ENCODE measurements around the gene SPTBN4. TPM values are rescaled to one million over a fixed set of nuclear protein-coding genes. Genes with fewer than 3 reads are reported as not detected.

SPTBN4 gene
- total RNA-seq, 2 donors from 2014 or later, result 1.8 to 6.3 TPM

DNA sequence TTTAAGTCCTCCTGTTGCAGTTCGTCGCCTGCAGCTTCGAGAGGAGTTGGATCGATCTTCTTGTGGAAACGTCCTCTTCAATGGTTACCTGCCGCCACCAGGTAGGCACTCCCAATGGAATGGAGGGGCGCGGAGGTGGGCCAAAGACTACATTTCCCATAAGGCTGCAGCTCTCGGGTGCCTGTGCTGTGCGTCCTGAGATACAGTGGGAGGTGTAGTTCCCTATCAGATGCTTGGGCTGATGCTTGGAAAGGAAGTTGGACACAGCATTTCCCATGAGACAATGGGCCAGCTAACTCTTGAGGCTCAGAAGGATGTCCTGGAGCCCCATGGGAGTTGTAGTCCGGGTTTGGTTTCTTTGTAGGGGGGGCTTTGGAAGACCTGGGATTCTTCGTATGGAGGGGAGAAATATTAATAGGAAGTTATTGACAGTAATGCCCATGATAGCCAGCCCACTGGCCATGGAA is 111.7 kb downstream of the SPTBN4 start:
- peaks cover 19% of the 10 kb centered on the region for H3K4me1 ChIP-seq
- WGBS, 2 donors, result 87 to 88% methylated on average over 12 of the region's 12 CpGs
- peaks cover 6 to 8% of the 10 kb centered on the region in 2 donors for H3K36me3 ChIP-seq (replicated peaks in 1 of 2; ENCODE audit: insufficient read depth in 1 of 2, low read depth in 2 of 2)
- no peaks in the 10 kb centered on the region for H3K9me3 ChIP-seq
- no peak overlapping the region for H3K4me3 ChIP-seq
- TF ChIP-seq POLR2A (IDR thresholded peaks at IDR 0.05) (no peak), CTCF (IDR thresholded peaks at IDR 0.05) (no peak)
- intact Hi-C loops (cut with DNase I), result no loop called here
- no peak overlapping the region for H3K27ac ChIP-seq
- no peaks in the 10 kb centered on the region for H3K27me3 ChIP-seq
- DNase-seq, result peak in 1 of 4 donors; percentile 46
- no peak for ATAC-seq

DNA sequence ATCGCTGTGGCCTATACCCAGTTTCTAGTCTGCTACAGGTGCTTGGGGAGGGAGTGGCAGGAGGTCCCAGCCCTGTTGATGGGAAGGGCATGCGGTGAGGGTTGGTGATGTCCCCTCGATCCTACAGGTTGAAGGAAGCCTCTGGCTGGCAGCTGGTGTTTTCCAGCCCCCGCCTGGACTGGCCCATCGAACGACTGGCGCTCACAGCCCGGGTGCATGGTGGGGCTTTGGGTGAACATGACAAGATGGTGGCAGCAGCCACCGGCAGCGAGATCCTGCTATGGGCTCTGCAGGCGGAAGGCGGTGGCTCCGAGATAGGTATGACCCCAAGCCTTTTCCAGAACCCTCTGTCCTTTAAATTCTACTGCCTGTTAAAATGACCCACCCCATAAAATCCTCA is 113.8 kb downstream of the SPTBN4 start:
- WGBS, 2 donors, result 92 to 98% methylated on average over 10 to 13 of the region's 13 CpGs
- H3K36me3 ChIP-seq (replicated peaks in 1 of 2; ENCODE audit: insufficient read depth in 1 of 2, low read depth in 2 of 2), result peaks cover 6 to 8% of the 10 kb centered on the region in 2 donors
- no peak overlapping the region for H3K4me3 ChIP-seq

GRCh38 chr19:40581531-40581930 is 114.7 kb downstream of the SPTBN4 start:
- DNase-seq (no peak), ATAC-seq (no peak)
- intact Hi-C loops (cut with DNase I), result no loop called here
- no peak overlapping the region for H3K27ac ChIP-seq
- no peak for TF ChIP-seq CTCF (IDR thresholded peaks at IDR 0.05)
- TF ChIP-seq POLR2A (IDR thresholded peaks at IDR 0.05), result no peak
- H3K4me3 ChIP-seq, result no peak overlapping the region
- H3K27me3 ChIP-seq, result no peaks in the 10 kb centered on the region
- 93 to 96% methylated on average over 5 of the region's 5 CpGs for WGBS, 2 donors
- H3K4me1 ChIP-seq, result peaks cover 13% of the 10 kb centered on the region
- no peaks in the 10 kb centered on the region for H3K9me3 ChIP-seq
- peaks cover 6 to 8% of the 10 kb centered on the region in 2 donors for H3K36me3 ChIP-seq (replicated peaks in 1 of 2; ENCODE audit: insufficient read depth in 1 of 2, low read depth in 2 of 2)

More for the DNA sequence above, 113.8 kb downstream of the SPTBN4 start:
- Histone ChIP-seq H3K4me1 (peaks cover 19% of the 10 kb centered on the region), H3K9me3 (no peaks in the 10 kb centered on the region), H3K27ac (no peak overlapping the region), H3K27me3 (no peaks in the 10 kb centered on the region)
- intact Hi-C loops (cut with DNase I), result no loop called here
- DNase-seq (no peak), ATAC-seq (no peak)
- TF ChIP-seq POLR2A (IDR thresholded peaks at IDR 0.05) (no peak), CTCF (IDR thresholded peaks at IDR 0.05) (no peak)

- H3K4me3 ChIP-seq, result no peak overlapping the region
- peaks cover 6 to 8% of the 10 kb centered on the region in 2 donors for H3K36me3 ChIP-seq (replicated peaks in 1 of 2; ENCODE audit: insufficient read depth in 1 of 2, low read depth in 2 of 2)
- no peaks in the 10 kb centered on the region for H3K27me3 ChIP-seq
- H3K4me1 ChIP-seq, result peaks cover 9% of the 10 kb centered on the region
- WGBS, 2 donors, result 75 to 97% methylated on average over 1 to 2 of the region's 2 CpGs
- no peak overlapping the region for H3K27ac ChIP-seq
- no peak for ATAC-seq
- intact Hi-C loops (cut with DNase I), result no loop called here
- no peak for DNase-seq
- H3K9me3 ChIP-seq, result no peaks in the 10 kb centered on the region
- no peak for TF ChIP-seq POLR2A (IDR thresholded peaks at IDR 0.05)
- TF ChIP-seq CTCF (IDR thresholded peaks at IDR 0.05), result no peak
These were observed 115.7 kb downstream of the SPTBN4 start for GRCh38 chr19:40582467-40582866.

DNA sequence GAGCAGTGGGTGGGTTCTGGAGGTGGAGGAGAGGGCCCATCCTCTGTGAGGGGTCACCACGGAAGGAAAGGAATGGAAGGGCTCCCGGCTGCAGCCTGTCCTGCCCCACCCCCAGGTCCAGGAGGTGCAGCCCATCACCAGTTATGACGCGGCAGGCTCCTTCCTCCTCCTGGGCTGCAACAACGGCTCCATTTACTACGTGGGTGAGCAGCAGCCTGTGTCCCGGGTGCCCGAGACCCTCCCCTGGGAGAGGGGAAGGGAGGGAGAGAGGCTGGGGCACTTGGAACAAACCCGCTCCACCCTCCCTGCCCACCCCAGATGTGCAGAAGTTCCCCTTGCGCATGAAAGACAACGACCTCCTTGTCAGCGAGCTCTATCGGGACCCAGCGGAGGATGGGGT is 116.5 kb downstream of the SPTBN4 start:
- Histone ChIP-seq H3K4me1 (peaks cover 2% of the 10 kb centered on the region), H3K4me3 (no peak overlapping the region), H3K36me3 (replicated peaks in 1 of 2; ENCODE audit: insufficient read depth in 1 of 2, low read depth in 2 of 2) (peaks cover 6 to 8% of the 10 kb centered on the region in 2 donors), H3K27ac (no peak overlapping the region), H3K9me3 (no peaks in the 10 kb centered on the region), H3K27me3 (no peaks in the 10 kb centered on the region)
- TF ChIP-seq POLR2A (IDR thresholded peaks at IDR 0.05) (no peak), CTCF (IDR thresholded peaks at IDR 0.05) (no peak)
- 91 to 93% methylated on average over 7 to 12 of the region's 14 CpGs for WGBS, 2 donors
- ATAC-seq, result no peak
- DNase-seq, result no peak
- intact Hi-C loops (cut with DNase I), result no loop called here

Measured in body of pancreas (tissue), 4 donors.